Measurements from ENCODE around the gene PANK3.
"Not testable (repeated sequence)": the region's sequence is repeated elsewhere in the genome, so short reads cannot be mapped to it uniquely, and the experiment has no call there.

The PANK3 gene

GRCh38 chr5:168552146-168552545, 27.0 kb downstream of the PANK3 start:
- DNase-seq (ENCODE audit: low read depth), result no peak

GRCh38 chr5:168550656-168551055, 28.5 kb downstream of the PANK3 start:
- DNase-seq (ENCODE audit: low read depth), result no peak

GRCh38 chr5:168549554-168549953, 29.6 kb downstream of the PANK3 start:
- DNase-seq (ENCODE audit: low read depth), result no peak

GRCh38 chr5:168537176-168537575, 42.0 kb downstream of the PANK3 start:
- DNase-seq (ENCODE audit: low read depth), result no peak

GRCh38 chr5:168534351-168534750, 44.8 kb downstream of the PANK3 start:
- not testable (repeated sequence) for DNase-seq (ENCODE audit: low read depth)

- DNase-seq (ENCODE audit: low read depth), result no peak
These were observed 46.9 kb downstream of the PANK3 start for GRCh38 chr5:168531987-168532864.

- DNase-seq (ENCODE audit: low read depth), result no peak
These were observed 48.0 kb downstream of the PANK3 start for GRCh38 chr5:168531191-168531590.

GRCh38 chr5:168530621-168531150, 48.5 kb downstream of the PANK3 start:
- no peak for DNase-seq (ENCODE audit: low read depth)

GRCh38 chr5:168529374-168530234, 49.6 kb downstream of the PANK3 start:
- DNase-seq (ENCODE audit: low read depth), result no peak

GRCh38 chr5:168528521-168529373, 50.4 kb downstream of the PANK3 start, which contains the start of gene FBLL1:
Gene FBLL1 (plus strand): TSS chr5:168529305. CDS start chr5:168529505, 200 bp downstream.
- peak; percentile 3 for DNase-seq (ENCODE audit: low read depth)

GRCh38 chr5:168527756-168528295, 51.3 kb downstream of the PANK3 start:
- no peak for DNase-seq (ENCODE audit: low read depth)

GRCh38 chr5:168525856-168526255, 53.3 kb downstream of the PANK3 start:
- no peak for DNase-seq (ENCODE audit: low read depth)

GRCh38 chr5:168513861-168514428, 65.2 kb downstream of the PANK3 start:
- no peak for DNase-seq (ENCODE audit: low read depth)

GRCh38 chr5:168502563-168503237, 76.5 kb downstream of the PANK3 start:
- no peak for DNase-seq (ENCODE audit: low read depth)
